ENCODE results near the gene EXOG.

DNA sequence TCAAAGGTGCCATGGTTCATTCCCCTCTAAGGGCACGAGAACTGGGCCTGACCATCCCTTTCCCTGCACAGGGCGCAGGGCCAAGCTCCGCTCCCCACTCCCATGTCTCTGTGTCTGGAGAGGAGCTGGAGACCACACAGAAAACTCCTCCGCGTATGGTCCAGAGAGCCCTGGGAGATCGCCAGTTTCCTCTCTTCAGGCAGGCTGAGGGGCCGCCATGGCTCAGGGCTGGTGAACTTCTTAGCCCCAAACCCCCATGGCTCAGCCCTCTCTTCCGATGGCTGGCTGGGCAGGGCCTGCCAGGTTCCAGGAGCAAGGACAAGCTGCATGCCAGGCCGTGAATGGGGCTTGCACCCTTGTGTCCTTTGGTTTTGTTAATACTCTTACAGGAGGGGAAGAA, 52.9 kb downstream of the EXOG start:
- TF ChIP-seq, protein P1, sequence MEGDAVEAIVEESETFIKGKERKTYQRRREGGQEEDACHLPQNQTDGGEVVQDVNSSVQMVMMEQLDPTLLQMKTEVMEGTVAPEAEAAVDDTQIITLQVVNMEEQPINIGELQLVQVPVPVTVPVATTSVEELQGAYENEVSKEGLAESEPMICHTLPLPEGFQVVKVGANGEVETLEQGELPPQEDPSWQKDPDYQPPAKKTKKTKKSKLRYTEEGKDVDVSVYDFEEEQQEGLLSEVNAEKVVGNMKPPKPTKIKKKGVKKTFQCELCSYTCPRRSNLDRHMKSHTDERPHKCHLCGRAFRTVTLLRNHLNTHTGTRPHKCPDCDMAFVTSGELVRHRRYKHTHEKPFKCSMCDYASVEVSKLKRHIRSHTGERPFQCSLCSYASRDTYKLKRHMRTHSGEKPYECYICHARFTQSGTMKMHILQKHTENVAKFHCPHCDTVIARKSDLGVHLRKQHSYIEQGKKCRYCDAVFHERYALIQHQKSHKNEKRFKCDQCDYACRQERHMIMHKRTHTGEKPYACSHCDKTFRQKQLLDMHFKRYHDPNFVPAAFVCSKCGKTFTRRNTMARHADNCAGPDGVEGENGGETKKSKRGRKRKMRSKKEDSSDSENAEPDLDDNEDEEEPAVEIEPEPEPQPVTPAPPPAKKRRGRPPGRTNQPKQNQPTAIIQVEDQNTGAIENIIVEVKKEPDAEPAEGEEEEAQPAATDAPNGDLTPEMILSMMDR (IDR thresholded peaks at IDR 0.05; ENCODE audit: low read length), result no peak
- no peak for TF ChIP-seq EZH2 (optimal IDR thresholded peaks at IDR 0.05; ENCODE audit: low read depth, low read length)

Data from MM.1S (cell line).